Measurements from ENCODE around the gene CENPB.

Gene CENPB

DNA sequence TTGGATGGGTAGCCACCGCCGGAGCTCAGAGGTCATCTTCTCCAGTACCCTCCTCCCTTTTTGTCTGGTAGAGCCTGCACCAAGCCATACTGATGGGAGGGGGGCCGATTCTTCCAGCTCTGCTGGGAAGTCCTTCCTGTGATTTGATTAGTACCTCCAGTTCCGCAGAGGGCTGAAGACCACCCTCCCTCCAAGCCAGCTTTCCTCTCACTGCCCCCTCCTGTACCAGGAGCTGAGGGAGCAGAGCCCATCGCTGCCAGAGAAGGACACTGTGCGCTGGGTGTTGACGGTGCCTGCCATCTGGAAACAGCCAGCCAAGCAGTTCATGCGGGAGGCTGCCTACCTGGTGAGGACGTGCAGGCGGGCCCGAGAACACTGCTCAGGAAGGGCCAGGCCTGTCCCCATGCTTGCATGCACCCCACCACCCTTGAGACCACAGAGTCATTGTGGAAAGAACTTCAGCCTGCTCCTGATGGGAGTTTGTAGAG is 40.8 kb downstream of the CENPB start:
- no peak for TF ChIP-seq CTCF (IDR thresholded peaks at IDR 0.05; ENCODE audit: low read depth, low read length, missing control alignments)
- no peak overlapping the region for H3K4me3 ChIP-seq (ENCODE audit: low read depth, low read length)
- DNase-seq (ENCODE audit: low read depth): no peak

DNA sequence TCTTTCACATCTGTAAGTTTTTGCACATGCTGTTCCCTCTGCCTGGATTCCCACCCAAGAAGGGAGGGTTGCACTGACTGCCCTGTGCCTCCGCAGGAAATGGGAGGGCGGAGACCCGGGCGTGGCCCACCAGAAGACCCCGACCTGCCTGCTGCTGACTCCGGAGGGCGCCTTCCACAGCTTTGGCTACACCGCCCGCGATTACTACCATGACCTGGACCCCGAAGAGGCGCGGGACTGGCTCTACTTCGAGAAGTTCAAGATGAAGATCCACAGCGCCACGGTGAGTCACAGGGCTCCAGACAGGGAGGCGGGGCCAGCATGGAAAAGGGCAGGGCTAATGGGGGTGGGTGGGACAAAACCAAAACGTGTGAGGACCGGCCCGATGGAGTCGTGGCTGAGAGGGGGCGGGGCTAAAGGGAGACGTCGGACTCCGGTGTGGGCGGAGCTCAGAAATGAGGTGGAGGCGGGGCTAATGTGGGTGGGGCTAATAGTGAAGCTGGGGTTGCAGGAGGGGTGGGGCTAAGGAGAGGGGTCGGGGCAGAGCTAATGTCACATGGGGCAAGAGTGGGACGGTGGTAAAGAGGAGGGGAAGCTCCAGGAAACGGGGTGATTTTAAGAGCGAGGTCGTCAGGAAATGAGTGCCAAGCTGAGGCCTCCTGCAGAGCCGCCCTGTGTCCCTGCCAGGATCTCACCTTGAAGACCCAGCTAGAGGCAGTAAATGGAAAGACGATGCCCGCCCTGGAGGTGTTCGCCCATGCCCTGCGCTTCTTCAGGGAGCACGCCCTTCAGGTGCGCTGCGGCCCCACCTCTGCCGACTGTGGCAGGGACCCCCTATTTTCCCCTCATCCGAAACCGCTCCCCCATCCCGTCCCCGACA is 41.5 kb downstream of the CENPB start:
- H3K4me3 ChIP-seq (ENCODE audit: low read depth, low read length): no peak overlapping the region
- no peak for TF ChIP-seq CTCF (IDR thresholded peaks at IDR 0.05; ENCODE audit: low read depth, low read length, missing control alignments)
- no peak for DNase-seq (ENCODE audit: low read depth)

- no peak overlapping the region for H3K4me3 ChIP-seq (ENCODE audit: low read depth, low read length)
- TF ChIP-seq CTCF (IDR thresholded peaks at IDR 0.05; ENCODE audit: low read depth, low read length, missing control alignments): no peak
- DNase-seq (ENCODE audit: low read depth): no peak
These were observed 42.5 kb downstream of the CENPB start for GRCh38 chr20:3744037-3744436.

DNA sequence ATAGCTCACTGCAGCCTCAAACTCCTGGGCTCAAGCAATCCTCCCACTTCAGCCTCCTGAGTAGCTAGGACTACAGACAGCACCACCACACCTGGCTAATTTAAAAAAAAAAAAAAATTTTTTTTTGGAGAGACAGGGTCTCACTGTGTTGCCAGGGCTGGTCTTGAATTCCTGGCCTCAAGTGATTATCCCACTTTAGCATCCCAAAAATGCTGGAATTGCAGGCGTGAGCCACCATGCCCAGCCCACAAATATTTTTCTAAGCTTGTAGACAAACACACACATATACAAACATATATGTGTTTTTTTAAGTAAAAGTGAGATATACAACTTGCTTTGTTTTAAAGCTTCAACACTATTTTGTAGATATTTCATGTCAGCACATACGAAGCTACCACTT is 43.3 kb downstream of the CENPB start:
- no peak for TF ChIP-seq CTCF (IDR thresholded peaks at IDR 0.05; ENCODE audit: low read depth, low read length, missing control alignments)
- no peak for DNase-seq (ENCODE audit: low read depth)

GRCh38 chr20:3741836-3742458 is 44.6 kb downstream of the CENPB start:
- TF ChIP-seq CTCF (IDR thresholded peaks at IDR 0.05; ENCODE audit: low read depth, low read length, missing control alignments): no peak
- H3K4me3 ChIP-seq (ENCODE audit: low read depth, low read length): no peak overlapping the region
- no peak for DNase-seq (ENCODE audit: low read depth)

More for the DNA sequence above, 43.3 kb downstream of the CENPB start:
- no peak overlapping the region for H3K4me3 ChIP-seq (ENCODE audit: low read depth, low read length)

DNA sequence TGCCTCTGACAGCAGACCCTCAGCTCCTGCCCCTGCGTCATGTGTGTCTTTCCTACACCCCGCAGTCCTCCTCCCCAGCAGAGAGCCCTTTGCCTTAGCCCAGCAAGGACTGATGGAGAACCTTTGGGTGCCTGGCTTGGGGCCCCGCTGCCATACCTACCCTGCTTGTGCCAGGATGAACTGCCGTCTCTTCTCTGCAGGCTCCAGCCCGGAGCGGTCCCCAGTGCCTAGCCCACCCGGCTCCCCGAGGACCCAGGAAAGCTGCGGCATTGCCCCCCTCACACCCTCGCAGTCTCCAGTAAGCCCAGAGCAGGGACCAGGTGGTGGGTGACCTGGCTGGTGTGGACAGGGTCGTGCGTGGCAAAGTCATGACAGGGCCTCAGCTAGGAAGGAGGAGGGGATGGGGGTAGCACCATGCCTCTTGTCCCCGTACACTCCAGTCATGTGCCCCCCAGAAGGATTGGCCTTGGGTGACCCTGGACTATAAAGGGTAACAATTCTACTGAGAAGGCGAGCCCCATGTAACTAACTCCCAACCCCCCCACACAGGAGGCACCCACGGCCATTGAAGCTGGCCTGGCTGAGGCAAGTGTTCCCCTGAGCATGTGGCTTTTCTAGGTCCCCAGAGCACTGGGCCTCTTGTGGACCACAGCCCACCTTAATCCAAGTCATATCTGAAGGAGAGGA is 45.8 kb downstream of the CENPB start:
- no peak overlapping the region for H3K4me3 ChIP-seq (ENCODE audit: low read depth, low read length)
- DNase-seq (ENCODE audit: low read depth): no peak
- no peak for TF ChIP-seq CTCF (IDR thresholded peaks at IDR 0.05; ENCODE audit: low read depth, low read length, missing control alignments)
